HG02571 (cell line): Measurements from ENCODE around the gene MADCAM1.

Source experiments
- ATAC-seq: cut with Tn5 transposase; IDR thresholded peaks from one replicate; pipeline ENCODE4 v1.9.1; 2021; ENCODE audit warnings: mild to moderate bottlenecking, moderate library complexity; ENCODE audit not compliant: unreplicated experiment

Gene MADCAM1

DNA sequence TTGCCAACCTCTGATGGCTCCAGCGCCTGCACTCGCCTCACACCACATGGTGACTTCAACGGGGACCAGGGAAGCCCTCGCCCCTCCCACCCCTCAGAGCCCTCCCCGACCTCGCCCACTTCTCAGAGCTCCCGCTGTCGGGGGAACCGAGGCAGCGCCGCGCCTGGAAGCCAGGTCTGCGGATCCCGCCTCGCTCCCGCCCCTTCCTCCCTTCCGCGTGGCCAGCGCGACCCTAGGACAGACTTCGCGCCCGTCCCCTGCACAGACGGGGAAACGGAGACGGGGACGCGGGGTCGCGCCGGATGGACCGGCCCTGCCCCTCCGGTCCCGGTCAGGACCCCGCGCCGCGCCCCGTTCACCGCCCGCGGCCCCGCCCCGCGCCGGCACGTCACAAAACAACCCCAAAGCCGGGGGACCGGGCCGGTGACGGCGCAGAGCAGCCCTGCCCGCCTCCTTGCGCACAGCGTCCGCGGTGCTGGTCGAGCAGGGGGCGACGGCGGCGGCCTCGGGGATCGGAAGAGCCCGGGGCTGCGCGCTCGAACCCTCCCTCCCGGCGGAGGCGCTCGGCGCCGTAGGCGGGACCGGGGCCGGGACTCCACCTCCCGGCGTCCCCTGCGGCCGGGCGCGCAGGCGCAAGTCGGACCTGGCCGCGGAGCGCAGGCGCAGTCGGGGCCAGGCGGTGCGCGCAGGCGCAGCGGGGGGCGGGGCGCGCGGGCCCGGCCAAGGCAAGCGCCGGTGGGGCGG is 34.9 kb downstream of the MADCAM1 start:
- ATAC-seq: peak; percentile 65

DNA sequence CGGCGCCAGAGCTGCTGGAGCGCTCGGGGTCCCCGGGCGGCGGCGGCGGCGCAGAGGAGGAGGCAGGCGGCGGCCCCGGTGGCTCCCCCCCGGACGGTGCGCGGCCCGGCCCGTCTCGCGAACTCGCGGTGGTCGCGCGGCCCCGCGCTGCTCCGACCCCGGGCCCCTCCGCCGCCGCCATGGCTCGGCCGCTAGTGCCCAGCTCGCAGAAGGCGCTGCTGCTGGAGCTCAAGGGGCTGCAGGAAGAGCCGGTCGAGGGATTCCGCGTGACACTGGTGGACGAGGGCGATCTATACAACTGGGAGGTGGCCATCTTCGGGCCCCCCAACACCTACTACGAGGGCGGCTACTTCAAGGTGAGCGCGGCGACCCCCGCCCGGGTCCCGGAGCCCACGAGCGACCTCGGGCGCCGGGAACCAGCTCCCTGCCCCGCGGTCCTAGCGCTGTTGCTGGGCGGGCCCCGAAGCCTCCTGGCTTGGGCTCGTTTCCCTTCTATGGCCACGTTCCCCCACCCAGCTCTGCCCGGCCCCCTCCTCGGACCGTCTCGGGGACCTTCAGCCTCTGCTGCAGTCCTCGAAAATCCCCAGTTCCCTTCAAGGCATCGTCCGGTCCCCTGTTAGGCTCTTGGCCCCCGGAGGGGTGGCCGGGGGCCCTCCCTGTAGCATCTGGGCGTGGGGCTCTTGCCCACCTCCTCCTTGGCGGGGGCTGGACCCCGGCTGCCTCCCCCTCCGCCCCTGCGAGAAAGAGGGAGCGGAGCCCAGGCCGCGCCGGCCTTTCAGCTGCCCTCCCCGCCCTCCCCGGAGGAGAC is 35.7 kb downstream of the MADCAM1 start, which contains the start of gene CDC34:
CDC34 (plus strand) TSS at position 8 of the 808 bp plus-strand sequence; CDS start at position 180, 172 bp downstream.
- peak; percentile 8 for ATAC-seq

DNA sequence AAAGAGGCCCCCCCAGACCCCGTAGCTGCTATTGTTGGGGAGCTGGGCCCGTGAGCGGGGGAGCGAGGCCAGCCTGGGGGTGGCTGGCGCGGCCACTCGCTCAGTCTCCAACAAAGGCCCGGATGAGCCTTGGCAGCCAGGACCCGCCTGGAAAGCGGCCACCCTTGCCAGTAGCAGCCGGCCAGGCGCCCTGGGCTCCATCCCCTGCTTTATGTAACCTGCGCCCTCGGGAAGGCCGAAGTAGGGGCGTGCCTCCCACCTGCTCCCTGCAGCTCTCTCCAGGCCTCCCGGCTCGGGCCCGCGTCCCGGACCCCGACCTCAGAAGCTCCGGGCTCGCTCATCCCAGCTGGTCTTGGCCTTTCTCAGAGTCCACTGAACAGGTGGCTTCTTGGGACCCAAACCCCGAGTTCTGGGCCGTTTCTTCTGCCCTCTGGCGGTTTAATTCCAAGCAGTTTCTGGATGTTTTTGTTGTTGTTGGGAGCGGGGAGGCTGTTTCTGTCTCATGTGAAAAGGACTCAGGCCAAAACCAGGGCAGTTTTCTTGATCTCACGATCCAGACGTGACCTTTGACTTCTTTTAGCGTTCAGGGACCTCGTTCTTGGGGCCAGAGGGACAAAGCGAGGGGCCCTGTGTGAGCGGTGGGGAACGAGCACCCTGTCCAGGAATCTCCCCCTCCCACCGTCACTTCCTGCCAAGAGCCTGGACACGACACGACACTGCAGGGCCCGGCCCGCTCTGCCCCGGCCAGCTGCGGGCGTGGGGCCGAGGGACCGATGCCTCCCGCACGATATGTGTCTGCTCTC is 36.5 kb downstream of the MADCAM1 start:
- no peak for ATAC-seq

DNA sequence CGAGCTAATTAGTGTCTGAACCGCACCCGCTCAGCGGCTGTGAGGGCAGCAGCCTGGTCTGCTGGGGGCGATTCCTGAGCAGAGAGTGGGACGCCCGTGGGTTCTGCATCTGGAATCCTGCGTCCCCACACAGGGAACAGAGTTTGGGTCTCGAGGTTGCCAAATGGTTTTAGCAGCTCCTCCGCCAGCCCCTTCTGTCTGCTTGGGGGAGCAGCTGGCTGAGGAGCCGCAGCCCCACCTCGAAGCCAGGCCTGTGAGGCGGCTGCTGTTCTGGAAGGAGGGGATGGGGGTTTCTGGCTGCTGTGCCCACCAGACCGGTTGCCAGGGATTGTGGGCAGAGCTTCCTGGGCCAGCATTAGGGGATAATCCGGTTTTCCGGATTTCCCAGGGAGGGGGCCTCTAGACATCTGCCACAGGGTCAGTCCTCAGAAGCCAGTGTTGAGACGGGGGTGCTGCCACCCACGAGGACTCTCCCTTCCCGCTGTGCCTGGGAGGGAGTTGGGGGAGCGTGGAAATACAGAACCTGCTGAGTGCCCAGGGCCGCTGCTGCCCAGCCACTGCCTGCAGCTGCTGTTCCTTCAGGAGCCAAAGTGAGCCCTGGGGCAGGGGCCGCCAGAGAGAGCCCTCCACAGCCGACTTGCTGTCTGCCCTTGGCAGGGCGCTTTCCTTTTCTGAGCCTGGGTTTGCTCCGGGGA is 37.2 kb downstream of the MADCAM1 start:
- no peak for ATAC-seq

DNA sequence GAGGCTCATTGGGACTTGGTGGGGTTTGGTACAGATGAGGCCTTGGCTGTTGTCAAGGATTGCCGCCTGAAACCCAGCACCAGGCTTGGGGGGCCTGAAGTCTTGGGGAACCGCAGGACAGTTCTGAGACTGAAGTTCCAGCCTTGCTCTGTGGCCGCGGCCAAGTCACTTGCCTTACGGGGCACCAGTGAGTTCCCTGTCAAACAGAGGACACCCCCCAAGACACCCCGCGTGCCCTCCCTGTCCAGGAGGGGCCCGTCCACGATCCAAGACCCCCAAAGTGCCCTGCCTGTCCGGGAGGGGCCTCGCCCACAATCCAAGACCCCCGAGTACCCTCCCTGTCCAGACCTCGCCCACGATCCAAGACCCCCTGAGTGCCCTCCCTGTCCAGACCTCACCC is 37.8 kb downstream of the MADCAM1 start:
- ATAC-seq: no peak

DNA sequence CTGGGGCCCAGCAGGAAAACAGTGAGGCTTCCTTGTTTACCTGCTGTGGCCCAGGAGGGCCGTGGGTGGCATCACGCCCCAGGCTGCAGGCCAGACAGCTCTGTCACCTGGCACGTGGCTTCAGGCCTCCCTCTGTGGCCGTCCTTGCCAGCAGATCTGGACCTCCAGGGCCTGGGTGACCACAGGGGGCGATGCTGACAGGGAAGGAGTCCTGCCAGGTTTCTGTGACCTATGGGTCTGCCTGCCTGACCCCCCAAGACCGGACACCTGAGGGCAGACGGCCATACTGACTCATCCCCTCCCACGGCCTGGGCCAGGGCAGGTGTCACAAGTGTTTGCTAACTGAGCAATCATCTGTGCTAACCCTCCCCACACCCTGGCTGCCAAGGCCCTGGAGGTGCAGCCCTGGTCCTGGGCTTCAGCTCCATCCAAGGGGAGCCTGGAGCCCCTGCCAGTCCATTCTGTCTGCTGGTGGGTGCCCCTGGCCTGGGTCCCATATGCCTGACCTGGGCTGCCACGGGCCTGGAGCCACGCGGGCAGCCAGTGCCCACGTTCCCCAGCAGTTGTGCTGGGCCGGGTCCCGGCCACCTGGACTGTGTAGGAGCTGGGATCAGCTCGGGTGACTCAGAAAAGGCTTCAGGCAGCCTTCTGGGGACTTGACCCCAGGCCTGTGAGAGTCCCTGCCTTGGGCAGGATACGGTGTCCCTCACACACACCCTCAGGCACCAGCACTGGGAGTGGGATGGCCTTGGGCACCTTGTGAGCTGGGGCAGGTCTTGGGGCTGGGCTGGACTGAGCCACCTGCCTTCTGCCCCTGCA is 38.9 kb downstream of the MADCAM1 start:
- no peak for ATAC-seq

DNA sequence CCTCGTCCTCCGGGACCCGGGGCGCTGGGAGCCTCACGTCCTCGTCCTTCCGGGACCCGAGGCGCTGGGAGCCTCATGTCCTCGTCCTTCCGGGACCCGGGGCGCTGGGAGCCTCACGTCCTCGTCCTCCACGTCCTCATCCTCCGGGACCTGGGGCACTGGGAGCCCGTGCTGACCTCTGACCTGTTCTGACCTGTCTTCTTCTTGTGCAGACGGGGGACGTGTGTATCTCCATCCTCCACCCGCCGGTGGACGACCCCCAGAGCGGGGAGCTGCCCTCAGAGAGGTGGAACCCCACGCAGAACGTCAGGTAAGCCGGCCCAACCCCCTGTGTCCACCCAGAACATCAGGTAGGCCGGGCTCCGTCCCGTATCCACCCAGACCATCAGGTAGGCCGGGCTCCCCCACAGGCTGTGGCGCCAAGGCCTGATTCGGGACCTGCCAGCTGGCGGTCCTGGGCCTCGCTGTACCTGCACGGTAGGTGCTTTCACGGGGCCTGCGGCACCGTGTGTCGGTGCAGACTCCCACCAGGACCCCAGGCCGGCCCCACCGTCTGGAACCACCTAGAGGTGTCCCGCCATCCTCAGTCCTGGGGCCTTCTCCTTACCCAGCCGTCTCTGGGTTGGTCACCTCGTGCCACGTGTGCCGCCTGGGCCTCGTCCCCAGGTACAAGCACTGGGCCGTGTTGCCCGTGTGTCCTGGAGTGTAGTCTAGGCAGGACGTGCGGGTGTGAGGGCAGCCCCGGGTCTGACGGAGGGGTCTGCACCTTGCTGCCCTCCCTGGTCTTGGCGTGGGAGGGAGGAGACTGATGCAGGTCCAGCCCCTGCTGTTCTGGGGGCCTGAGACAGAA is 40.0 kb downstream of the MADCAM1 start:
- no peak for ATAC-seq

DNA sequence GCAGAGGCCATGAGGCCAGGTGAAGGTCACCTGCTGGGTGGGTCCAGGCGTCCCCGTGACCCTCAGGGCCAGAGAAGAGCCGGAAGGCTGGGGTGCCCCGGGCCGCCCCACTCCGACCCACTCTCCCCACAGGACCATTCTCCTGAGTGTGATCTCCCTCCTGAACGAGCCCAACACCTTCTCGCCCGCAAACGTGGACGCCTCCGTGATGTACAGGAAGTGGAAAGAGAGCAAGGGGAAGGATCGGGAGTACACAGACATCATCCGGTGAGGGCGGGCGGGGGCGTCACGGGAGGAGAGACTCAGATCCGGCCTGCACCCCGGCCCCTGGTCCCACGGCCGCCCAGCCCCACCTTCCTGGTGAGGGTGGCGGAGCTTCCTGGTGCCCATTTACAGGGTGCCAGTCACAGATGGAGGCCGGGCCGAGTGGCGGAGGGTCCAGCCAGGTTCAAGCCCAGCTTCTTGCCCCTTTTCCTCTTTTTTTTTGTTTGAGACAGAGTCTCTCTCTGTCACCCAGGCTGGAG is 40.7 kb downstream of the MADCAM1 start:
- ATAC-seq: no peak

DNA sequence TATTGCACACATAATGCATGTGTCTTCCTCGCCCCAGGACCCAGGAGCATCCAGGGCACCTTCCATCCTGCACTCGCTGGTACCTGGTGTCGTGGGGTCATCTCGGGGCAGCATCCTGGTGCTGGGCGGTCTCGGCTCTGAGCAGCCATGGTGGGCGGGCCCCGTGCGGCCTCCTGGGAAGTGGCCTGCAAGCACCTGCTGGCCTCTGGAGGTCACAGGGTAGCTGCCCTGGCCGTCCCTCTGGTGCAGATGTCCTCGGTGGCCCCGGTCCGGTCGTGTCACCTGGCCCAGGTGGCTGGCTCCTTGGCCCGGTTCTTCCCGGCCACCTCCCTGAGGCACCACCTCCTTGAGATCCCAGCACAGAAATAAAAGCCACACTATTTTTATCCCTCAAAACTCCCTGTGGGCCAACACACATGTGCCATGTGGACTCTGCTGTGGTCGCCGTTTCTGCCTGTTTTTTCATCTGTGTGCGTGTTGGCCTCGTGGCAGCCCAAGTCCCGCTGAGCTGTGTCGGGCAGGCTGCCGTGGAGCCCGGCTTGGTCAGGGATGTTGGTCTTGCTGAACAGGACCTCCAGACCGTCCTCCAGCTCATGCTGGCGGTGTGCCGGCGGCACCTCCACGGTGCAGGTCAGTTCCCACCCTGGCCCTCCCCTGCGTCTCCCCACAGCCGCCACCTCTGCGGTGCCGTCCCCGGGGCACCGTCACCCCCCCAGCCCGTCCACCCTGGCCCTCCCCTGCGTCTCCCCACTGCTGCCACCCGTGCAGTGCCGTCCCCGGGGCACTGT is 42.5 kb downstream of the MADCAM1 start:
- ATAC-seq: no peak

DNA sequence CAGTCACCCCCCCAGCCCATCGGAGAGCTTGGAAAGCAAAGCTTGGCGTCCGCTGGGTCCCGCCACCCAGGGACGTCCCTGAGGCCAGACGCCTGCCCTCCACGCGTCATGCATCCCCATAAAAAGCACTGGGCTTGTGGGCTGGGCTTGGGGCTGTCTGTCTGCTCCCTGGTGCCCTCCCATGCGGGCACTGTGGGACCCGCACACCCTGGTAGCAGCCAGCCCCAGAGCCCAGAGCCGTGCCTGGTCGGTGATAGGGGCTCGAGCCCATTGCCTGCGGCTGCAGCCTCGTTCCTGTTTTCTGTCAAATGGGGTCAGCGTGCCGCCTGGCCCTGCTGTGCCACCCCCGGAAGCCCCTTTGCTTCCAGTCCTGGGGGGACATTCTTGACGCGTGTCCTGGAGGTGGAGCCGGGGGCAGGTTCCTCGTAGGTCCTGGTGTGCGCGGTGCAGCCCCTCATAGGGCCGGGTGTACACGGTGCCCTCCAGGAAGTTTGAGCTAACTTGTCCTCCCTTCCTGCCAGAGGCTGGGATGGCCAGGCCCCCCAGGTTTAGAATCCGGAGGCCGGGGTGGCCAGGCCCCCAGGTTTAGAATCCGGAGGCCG is 43.2 kb downstream of the MADCAM1 start:
- no peak for ATAC-seq

DNA sequence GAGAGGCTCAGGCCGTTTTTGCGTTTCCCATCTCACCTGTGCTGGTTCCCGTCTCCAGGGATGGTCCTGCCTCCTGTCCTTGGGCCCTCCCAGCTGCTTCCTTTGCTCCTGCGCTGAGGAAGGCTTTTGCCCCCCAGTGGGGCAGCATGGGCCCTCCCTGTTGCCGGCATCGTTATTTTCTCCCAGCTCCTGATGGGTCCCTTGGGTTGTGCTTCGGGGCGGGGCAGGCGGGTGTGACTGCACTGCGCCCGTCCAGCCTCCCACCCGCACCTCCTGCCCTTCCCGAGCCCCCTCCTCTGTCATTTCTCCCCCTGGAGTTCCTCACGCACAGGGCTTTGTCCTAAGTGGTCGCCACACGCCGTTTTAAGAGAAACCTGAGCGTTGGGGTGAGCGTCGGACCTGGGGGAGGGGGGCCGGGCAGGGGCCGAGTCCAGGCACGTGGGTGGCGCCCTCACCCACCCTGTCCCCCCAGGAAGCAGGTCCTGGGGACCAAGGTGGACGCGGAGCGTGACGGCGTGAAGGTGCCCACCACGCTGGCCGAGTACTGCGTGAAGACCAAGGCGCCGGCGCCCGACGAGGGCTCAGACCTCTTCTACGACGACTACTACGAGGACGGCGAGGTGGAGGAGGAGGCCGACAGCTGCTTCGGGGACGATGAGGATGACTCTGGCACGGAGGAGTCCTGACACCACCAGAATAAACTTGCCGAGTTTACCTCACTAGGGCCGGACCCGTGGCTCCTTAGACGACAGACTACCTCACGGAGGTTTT is 44.8 kb downstream of the MADCAM1 start:
- no peak for ATAC-seq

DNA sequence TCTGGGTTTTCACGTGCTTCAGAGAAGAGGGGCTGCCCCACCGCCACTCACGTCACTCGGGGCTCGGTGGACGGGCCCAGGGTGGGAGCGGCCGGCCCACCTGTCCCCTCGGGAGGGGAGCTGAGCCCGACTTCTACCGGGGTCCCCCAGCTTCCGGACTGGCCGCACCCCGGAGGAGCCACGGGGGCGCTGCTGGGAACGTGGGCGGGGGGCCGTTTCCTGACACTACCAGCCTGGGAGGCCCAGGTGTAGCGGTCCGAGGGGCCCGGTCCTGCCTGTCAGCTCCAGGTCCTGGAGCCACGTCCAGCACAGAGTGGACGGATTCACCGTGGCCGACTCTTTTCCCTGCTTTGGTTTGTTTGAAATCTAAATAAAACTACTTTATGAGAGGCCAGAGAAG is 45.4 kb downstream of the MADCAM1 start:
- no peak for ATAC-seq

DNA sequence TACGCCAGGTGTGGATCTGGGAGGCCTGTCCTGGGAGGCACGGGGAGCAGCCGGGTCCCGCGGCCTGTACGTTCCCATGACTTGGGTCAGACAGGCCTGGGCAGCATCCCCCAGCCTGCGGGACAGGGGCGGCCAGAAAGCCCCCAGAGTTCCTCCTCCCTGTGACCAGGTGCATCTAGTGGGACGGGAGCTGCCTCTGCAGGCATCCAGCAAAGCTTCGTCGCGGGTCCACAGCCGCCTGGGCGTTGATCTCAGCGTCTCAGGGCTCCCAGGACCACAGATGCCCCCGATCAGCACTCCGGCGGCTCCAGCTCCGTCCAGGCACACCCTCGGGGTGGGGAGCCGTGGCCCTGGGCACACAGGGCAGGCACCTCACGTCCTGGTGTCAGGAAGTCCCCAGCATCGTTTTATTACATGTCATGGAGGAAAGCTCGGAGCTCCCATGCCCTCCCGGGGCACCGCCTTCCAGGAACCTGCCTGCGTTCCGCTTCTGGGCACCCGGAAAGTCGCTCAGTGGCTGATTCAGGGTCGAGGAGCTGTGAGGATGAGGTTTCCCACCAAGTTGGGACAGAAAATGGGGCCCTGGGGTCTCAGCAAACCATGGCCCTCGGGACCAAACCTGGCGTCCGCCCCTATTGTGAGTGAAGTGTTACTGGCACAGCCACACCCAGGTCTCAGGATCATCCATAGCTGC is 46.0 kb downstream of the MADCAM1 start:
- no peak for ATAC-seq

DNA sequence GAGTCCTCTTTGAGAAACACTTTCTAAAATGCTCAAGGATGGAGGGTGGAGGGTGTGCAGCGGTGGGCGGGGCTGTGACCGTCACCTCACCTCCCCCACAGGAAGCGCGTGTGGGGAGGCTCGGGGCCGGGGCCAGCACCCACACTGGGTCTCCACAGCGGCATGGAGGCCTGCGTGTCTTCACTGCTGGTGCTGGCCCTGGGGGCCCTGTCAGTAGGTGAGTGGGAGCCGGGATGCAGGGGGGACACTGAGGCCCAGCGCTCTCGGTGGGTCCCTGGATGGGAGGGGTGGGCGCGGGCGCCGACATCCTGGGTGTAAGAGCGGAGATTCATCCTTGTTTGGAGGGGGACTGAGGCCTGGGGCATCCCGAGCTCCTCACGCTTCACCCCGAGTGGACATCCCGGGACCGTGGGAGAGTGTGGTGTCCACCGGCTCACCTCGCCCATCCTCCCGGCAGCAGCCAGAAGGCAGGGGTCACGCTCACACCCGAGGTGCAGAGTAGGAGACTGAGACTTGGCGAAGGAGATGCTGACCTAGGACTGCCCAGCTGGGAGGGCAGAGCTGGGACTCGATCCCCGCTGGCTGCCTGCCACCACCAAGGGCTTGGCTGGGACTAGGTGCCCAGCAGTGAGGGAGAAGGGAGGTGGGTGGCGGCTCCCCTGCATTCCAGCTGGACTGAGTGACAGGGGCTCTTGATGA is 47.8 kb downstream of the MADCAM1 start, which contains the start of gene GZMM:
GZMM (plus strand) TSS at position 144 of the 699 bp plus-strand sequence; CDS start at position 163, 19 bp downstream.
- ATAC-seq: no peak

DNA sequence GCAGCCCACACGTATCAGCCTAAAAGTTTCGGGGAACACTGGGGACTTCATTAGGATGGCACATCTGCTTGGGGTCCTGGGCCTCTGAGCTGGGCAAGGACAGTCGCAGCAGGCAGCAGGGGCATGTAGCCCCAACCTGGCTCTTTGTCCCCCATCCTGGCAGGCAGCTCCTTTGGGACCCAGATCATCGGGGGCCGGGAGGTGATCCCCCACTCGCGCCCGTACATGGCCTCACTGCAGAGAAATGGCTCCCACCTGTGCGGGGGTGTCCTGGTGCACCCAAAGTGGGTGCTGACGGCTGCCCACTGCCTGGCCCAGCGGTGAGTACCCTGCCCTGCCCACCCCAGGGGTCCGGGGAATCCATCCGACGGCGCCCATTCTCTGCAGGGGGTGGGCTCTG is 50.8 kb downstream of the MADCAM1 start:
- ATAC-seq: no peak
